Activated naive CD8-positive, alpha-beta T cell treated with anti-CD3 and anti-CD28 coated beads, Interleukin-2, amount 10 ng/mL, durations not matched to agents 7 days and 5 days (primary cell): ENCODE results near the gene MIX23. TPM values are rescaled to one million over a fixed set of nuclear protein-coding genes. Genes with fewer than 3 reads are reported as not detected.

Experiments used
- ATAC-seq: fragments of 150-1000 bp; cut with Tn5 transposase; one replicate; pipeline ENCODE4 v1.10.0; 2021; ENCODE audit warnings: low read depth, moderate library complexity
- POLR2A ChIA-PET: fragments of 350-600 bp; sonication (Branson Sonifier 250); formaldehyde crosslinking; loops from one replicate; lab custom pipeline; 2021; ENCODE audit warnings: antibody characterized with exemption; lab: Charles Lee
- DNase-seq: peaks from one replicate; pipeline ENCODE4 v3.0.0; 2021
- H3K27ac Mint-ChIP-seq: one replicate; pipeline ENCODE4 v1.8.0; 2022; ENCODE audit warnings: mild to moderate bottlenecking, mixed read lengths
- H3K27me3 Mint-ChIP-seq: one replicate; pipeline ENCODE4 v1.8.0; 2022; ENCODE audit warnings: mild to moderate bottlenecking, moderate library complexity, mixed read lengths
- H3K36me3 Mint-ChIP-seq: one replicate; pipeline ENCODE4 v1.8.0; 2021; ENCODE audit warnings: mild to moderate bottlenecking, mixed read lengths
- H3K4me1 Mint-ChIP-seq: one replicate; pipeline ENCODE4 v1.8.0; 2021; ENCODE audit warnings: mixed read lengths
- H3K4me3 Mint-ChIP-seq: one replicate; pipeline ENCODE4 v1.8.0; 2022; ENCODE audit warnings: mild to moderate bottlenecking, moderate library complexity, mixed read lengths
- H3K9me3 Mint-ChIP-seq: one replicate; pipeline ENCODE4 v1.8.0; 2021; ENCODE audit warnings: mixed read lengths
- total RNA-seq, 2 experiments: library from RNA; stranded (reverse); gene quantifications; one replicate each; pipeline ENCODE4 v1.2.3, GENCODE V29; 2021

MIX23 gene
- total RNA-seq, 2 experiments from 2014 or later = 33.6 to 34.4 TPM

DNA sequence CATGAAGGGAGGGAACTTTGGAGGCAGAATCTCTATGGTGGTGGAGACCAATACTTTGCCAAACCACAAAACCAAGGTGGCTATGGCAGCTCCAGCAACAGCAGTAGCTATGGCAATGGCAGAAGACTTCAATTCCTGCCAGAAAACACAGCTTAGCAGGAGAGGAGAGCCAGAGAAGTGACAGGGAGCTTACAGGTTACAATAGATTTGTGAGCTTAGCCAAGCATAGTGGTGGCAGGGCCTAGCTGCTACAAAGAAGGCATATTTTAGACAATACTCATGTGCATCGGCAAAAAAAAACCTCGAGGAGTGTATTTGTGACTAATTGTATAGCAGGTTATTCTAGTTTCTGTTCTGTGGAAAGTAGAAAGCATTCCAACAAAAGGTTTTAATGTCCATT, 64.4 kb downstream of the MIX23 start:
- H3K9me3 Mint-ChIP-seq = peaks cover 12% of the 10 kb centered on the region
- peaks cover 9% of the 10 kb centered on the region for H3K36me3 Mint-ChIP-seq
- H3K4me3 Mint-ChIP-seq = no peak overlapping the region
- H3K27ac Mint-ChIP-seq = no peak overlapping the region
- peaks cover 3% of the 10 kb centered on the region for H3K27me3 Mint-ChIP-seq
- ATAC-seq (no peak), DNase-seq (no peak)
- POLR2A ChIA-PET = no interaction called here
- peaks cover 24% of the 10 kb centered on the region for H3K4me1 Mint-ChIP-seq

DNA sequence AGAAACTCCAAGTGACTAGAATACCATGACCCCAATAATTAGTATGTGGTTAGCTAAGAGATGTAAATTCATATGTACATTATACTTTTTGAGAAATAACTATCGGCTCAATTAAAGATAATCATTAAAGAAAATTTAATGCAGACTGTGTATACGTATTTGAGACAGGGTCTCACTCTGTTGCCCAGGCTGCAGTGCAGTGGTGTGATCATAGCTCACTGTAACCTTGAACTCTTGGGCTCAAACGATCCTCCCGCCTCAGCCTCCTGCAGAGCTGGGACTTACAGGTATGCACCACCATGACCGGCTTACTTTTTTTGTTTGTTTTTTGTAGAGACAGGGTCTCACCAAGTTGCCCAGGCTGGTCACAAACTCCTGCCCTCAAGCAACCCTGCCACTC, 66.7 kb downstream of the MIX23 start:
- no peak overlapping the region for H3K27ac Mint-ChIP-seq
- ATAC-seq = no peak
- H3K4me1 Mint-ChIP-seq = peaks cover 17% of the 10 kb centered on the region
- H3K27me3 Mint-ChIP-seq = peaks cover 3% of the 10 kb centered on the region
- H3K36me3 Mint-ChIP-seq = peaks cover 6% of the 10 kb centered on the region
- DNase-seq = no peak
- POLR2A ChIA-PET = no interaction called here
- H3K9me3 Mint-ChIP-seq = peaks cover 12% of the 10 kb centered on the region
- H3K4me3 Mint-ChIP-seq = no peak overlapping the region

DNA sequence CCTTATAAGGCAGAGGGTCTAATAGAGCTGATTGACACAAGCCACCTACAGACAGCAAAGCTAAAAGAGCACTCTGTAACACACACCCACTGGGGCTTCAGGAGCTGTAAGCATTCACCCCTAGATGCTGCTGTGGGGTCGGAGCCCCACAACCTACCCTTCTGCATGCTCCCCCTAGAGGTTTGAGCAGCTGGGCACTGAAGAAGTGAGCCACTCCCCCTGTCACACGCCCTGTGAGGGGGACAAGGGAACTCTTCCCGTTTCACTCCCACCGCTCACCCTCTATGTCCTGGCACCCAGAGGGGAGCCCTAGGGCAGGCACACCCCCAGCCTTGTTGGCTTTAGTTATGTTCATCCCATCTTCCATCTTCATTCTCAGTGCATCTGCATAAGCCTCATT, 67.4 kb downstream of the MIX23 start:
- Mint-ChIP-seq H3K9me3 (peaks cover 12% of the 10 kb centered on the region), H3K27me3 (peaks cover 6% of the 10 kb centered on the region), H3K36me3 (peaks cover 6% of the 10 kb centered on the region), H3K4me1 (peaks cover 12% of the 10 kb centered on the region), H3K27ac (no peak overlapping the region), H3K4me3 (no peak overlapping the region)
- ATAC-seq (no peak), DNase-seq (no peak)
- POLR2A ChIA-PET = no interaction called here

DNA sequence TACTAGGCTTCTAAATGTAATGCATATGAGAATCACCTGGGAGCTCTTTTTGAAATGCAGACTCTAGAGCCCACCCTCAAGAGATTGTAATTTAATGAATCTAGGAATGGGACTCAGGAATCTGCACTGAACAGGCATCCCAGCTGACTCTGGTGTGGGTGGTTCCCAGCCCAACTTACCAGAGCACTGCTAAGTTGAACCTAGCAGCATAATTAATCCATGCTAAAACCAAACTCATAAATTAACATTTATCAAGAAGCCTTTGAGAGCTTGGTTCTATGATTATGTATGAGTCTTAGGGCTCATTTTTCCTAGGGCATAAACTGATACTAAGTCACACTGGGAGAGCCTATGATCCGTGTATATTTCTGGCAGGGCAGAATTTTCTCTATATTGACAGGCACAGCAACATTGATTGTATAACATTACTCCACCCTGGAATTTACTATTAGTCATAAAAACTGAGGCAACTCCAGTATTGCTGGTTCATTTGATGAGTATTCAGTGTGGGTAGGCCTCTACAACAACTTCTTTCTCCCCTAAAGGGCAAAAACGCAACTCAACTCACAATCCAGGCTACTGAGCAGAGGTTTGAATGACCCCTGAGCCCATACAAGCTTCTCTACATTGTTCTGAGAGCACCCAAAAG, 68.7 kb downstream of the MIX23 start:
- Mint-ChIP-seq H3K36me3 (no peaks in the 10 kb centered on the region), H3K27me3 (peaks cover 6% of the 10 kb centered on the region), H3K9me3 (peaks cover 7% of the 10 kb centered on the region), H3K27ac (no peak overlapping the region), H3K4me1 (peaks cover 12% of the 10 kb centered on the region), H3K4me3 (no peak overlapping the region)
- no peak for DNase-seq
- POLR2A ChIA-PET = no interaction called here
- ATAC-seq = no peak

DNA sequence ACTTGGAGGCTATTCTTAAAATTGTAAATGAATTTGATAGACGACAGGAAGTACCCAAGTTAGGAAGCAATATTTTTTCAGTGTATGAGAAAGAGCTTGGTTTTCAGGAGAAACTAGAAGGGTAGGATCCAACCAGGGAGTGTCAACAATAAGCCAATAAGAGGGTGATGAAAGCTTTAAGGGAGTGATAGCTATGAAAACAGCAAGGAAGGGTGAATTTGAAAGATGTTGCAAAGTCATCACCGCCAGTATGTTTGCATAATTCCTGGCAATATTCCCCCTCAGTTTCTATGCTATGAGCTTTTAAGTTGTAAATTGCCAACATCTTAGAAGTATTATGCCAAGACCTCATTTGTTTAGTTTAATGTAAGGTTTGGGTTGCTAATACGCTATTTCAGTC, 69.8 kb downstream of the MIX23 start:
- Mint-ChIP-seq H3K4me3 (no peak overlapping the region), H3K27me3 (peaks cover 12% of the 10 kb centered on the region), H3K27ac (no peak overlapping the region), H3K9me3 (peaks cover 5% of the 10 kb centered on the region), H3K4me1 (peaks cover 9% of the 10 kb centered on the region), H3K36me3 (no peaks in the 10 kb centered on the region)
- ATAC-seq (no peak), DNase-seq (no peak)
- POLR2A ChIA-PET = interaction anchor here (0.7 to 1.2 kb wide), 2 partner anchors 8 to 9 kb away, joined by 3 read pairs; no protein-coding TSS in a partner anchor

DNA sequence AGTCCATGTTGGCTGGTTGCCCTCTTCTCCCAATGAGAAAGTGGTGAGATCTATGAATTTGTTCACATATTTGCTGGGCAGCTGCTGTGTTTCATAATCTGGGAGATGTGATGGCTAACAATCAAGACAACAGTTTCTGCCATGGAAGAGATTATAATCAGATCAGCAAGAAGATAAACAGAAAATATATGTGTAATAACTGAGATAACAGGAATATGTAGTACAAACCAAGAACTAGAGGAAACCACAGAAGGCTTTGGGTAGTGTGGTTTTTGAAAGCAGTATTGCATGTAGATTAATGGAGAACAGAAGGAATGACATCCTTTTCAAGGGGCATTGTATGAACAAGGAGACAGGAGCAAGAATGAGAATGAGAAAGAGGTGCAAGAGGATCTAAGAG, 70.2 kb downstream of the MIX23 start:
- POLR2A ChIA-PET = interaction anchor here (1.2 kb wide), 1 partner anchor 9 kb away, joined by 3 read pairs; no protein-coding TSS in a partner anchor
- Mint-ChIP-seq H3K27me3 (peaks cover 16% of the 10 kb centered on the region), H3K9me3 (peaks cover 1% of the 10 kb centered on the region), H3K36me3 (no peaks in the 10 kb centered on the region), H3K4me1 (peaks cover 8% of the 10 kb centered on the region), H3K4me3 (peak overlapping the region; percentile 5), H3K27ac (peak overlapping the region; percentile 10)
- DNase-seq = no peak
- no peak for ATAC-seq

DNA sequence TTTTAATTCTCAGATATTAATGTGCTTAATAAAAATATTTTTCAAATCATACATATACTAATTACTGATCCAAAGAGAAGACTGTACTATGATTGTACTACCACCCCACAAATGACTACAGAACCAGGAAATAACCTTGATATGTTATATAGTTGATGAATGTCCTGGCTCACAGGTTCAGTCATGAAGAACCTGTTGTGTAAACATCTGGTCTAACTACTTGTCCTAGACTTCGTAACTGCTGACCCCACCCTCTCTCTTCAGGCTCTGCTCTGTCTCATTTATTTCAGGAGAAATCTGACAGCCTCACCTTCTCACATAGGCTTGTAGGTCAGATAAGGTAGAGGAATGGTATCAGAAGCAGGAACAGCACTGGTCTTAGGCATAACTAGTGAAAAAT, 72.7 kb downstream of the MIX23 start:
- H3K27ac Mint-ChIP-seq = no peak overlapping the region
- H3K9me3 Mint-ChIP-seq = no peaks in the 10 kb centered on the region
- ATAC-seq = no peak
- no peak overlapping the region for H3K4me3 Mint-ChIP-seq
- peaks cover 16% of the 10 kb centered on the region for H3K27me3 Mint-ChIP-seq
- DNase-seq = no peak
- H3K4me1 Mint-ChIP-seq = peaks cover 8% of the 10 kb centered on the region
- H3K36me3 Mint-ChIP-seq = no peaks in the 10 kb centered on the region
- POLR2A ChIA-PET = interaction anchor here (0.6 kb wide), 1 partner anchor 110 kb away, joined by 7 read pairs; no protein-coding TSS in a partner anchor

Other genes starting within 250 kb of the MIX23 start
- not detected for gene CASR, start 199.6 kb downstream of the MIX23 start, total RNA-seq
- gene CSTA, start 58.0 kb downstream of the MIX23 start, total RNA-seq = not detected
- 100 to 1,000 TPM; 122 to 123 TPM for gene FAM162A, start 951 bp upstream of the MIX23 start, total RNA-seq
- gene WDR5B, start 32.8 kb upstream of the MIX23 start, total RNA-seq = 1 to 10 TPM; 6.6 to 7.6 TPM
- gene KPNA1, start 131.7 kb upstream of the MIX23 start, total RNA-seq = 10 to 100 TPM; 53.8 to 60.6 TPM
- 100 to 1,000 TPM; 107 to 114 TPM for gene PARP9, start 181.1 kb upstream of the MIX23 start, total RNA-seq
- gene DTX3L, start 181.1 kb upstream of the MIX23 start, total RNA-seq = 100 to 1,000 TPM; 116 to 117 TPM
- 10 to 100 TPM; 49.1 to 52.8 TPM for gene PARP15, start 194.4 kb upstream of the MIX23 start, total RNA-seq